CD4-positive, alpha-beta memory T cell (primary cell): ENCODE results near the gene EGR4. TPM values are rescaled to one million over a fixed set of nuclear protein-coding genes. Genes with fewer than 3 reads are reported as not detected.

Source experiments
- CTCF ChIA-PET: fragments of 350-600 bp; sonication (Branson Sonifier 250); formaldehyde crosslinking; loops from one replicate; lab custom pipeline; 2021; ENCODE audit warnings: inconsistent platforms; ENCODE audit not compliant: partially characterized antibody; lab: Charles Lee
- POLR2A ChIA-PET: fragments of 350-600 bp; sonication (Branson Sonifier 250); formaldehyde crosslinking; loops from one replicate; lab custom pipeline; 2021; ENCODE audit not compliant: partially characterized antibody; lab: Charles Lee
- DNase-seq, 5 donors: peaks; one replicate each; pipeline versions ENCODE4 v3.0.0 to v3.0.0-alpha.2; 2020 to 2022; ENCODE audit warnings: mixed read lengths in 1 of 5
- H3K27ac ChIP-seq: one replicate; pipeline ENCODE4 v1.7.0; 2013; ENCODE audit warnings: low read depth, low read length
- H3K27me3 ChIP-seq: 2 replicates; pipeline ENCODE4 v1.7.0; 2013; ENCODE audit warnings: mild to moderate bottlenecking, low read length, moderate library complexity; ENCODE audit not compliant: insufficient read depth
- H3K36me3 ChIP-seq: 2 replicates; pipeline ENCODE4 v1.7.0; 2013; ENCODE audit warnings: mild to moderate bottlenecking, low read length, moderate library complexity; ENCODE audit not compliant: insufficient read depth
- H3K4me1 ChIP-seq: 2 replicates; pipeline ENCODE4 v1.7.0; 2013; ENCODE audit warnings: mild to moderate bottlenecking, low read length, moderate library complexity; ENCODE audit not compliant: insufficient read depth
- H3K4me3 ChIP-seq, 2 donors: one replicate each; pipeline ENCODE4 v1.7.0; 2013; ENCODE audit warnings: low read length in 2 of 2, mild to moderate bottlenecking in 1 of 2
- H3K9me3 ChIP-seq, 2 donors: one replicate each; pipeline ENCODE4 v1.7.0; 2013; ENCODE audit warnings: low read length in 2 of 2, control low read depth in 1 of 2; ENCODE audit not compliant: control insufficient read depth in 1 of 2
- H3K27ac Mint-ChIP-seq, 7 donors: one replicate each; pipeline ENCODE4 v1.8.0; 2020 to 2021; ENCODE audit warnings: mixed read lengths in 7 of 7, mild to moderate bottlenecking in 6 of 7, inconsistent platforms in 3 of 7, moderate library complexity in 3 of 7
- H3K27me3 Mint-ChIP-seq, 2 donors: one replicate each; pipeline ENCODE4 v1.8.0; 2020 to 2021; ENCODE audit warnings: mixed read lengths in 2 of 2
- H3K36me3 Mint-ChIP-seq, 2 donors: one replicate each; pipeline ENCODE4 v1.8.0; 2020 to 2021; ENCODE audit warnings: mixed read lengths in 2 of 2, inconsistent platforms in 1 of 2, mild to moderate bottlenecking in 1 of 2
- H3K4me1 Mint-ChIP-seq, 4 donors: one replicate each; pipeline ENCODE4 v1.8.0; 2020 to 2021; ENCODE audit warnings: mixed read lengths in 4 of 4, mild to moderate bottlenecking in 1 of 4
- H3K4me3 Mint-ChIP-seq, 8 donors: one replicate each; pipeline ENCODE4 v1.8.0; 2020 to 2021; ENCODE audit warnings: mixed read lengths in 8 of 8, mild to moderate bottlenecking in 7 of 8, moderate library complexity in 6 of 8, inconsistent platforms in 3 of 8
- H3K9me3 Mint-ChIP-seq, 8 donors: one replicate each; pipeline ENCODE4 v1.8.0; 2020 to 2021; ENCODE audit warnings: mixed read lengths in 8 of 8, mild to moderate bottlenecking in 5 of 8, inconsistent platforms in 3 of 8, moderate library complexity in 1 of 8
- intact Hi-C: fragments of 100-400 bp; cut with micrococcal nuclease; formaldehyde crosslinking; loops from one replicate; pipeline ENCODE4 v1.15.1; 2023
- polyA plus RNA-seq, 2 donors: library from polyadenylated mRNA; unstranded; fragments of 300-500 nt; fragmentation: Illumina TruSeq; gene quantifications; one replicate each; pipeline ENCODE4 v1.2.3, GENCODE V29; 2021
- total RNA-seq, 2 experiments: library from RNA; stranded (reverse); gene quantifications; one replicate each; pipeline ENCODE4 v1.2.3, GENCODE V29; 2021

Gene EGR4
- total and polyA plus RNA-seq, 4 experiments from 2014 or later, result not detected

GRCh38 chr2:73324126-73324725 is 30.9 kb upstream of the EGR4 start:
- no peaks in the 10 kb centered on the region for H3K9me3 ChIP-seq
- ChIA-PET CTCF (no interaction called here), POLR2A (no interaction called here)
- Mint-ChIP-seq H3K27ac (no peak overlapping the region), H3K27me3 (peaks cover 27 to 32% of the 10 kb centered on the region in 2 donors), H3K4me1 (no peaks in the 10 kb centered on the region), H3K9me3 (peaks cover 0 to 3% (median 0%) of the 10 kb centered on the region in 8 donors), H3K36me3 (no peaks in the 10 kb centered on the region), H3K4me3 (no peak overlapping the region)
- H3K4me3 ChIP-seq, result no peak overlapping the region
- H3K27ac ChIP-seq, result no peak overlapping the region
- no peaks in the 10 kb centered on the region for H3K4me1 ChIP-seq
- H3K36me3 ChIP-seq, result no peaks in the 10 kb centered on the region
- intact Hi-C loops, result no loop called here
- H3K27me3 ChIP-seq, result peaks cover under 1% of the 10 kb centered on the region
- no peak for DNase-seq

DNA sequence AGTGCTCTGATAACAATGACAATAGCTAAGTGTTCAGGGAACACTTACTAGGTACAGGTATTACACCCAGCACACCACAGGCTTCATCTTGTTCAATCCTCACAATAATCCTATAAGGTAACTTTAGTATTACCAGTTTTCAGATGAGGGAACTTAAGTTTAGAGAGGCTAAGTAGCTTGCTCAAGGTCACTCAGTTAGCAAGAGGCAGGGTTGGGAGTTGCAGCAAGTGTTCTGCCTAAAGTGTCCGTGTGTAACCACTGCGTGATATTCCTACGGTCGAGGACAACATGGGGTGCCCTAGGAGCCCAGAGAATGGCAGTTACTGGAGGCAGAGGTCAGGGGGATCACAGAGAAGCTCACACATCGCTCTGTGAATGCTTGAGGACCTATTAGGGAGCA is 30.2 kb upstream of the EGR4 start:
- no peaks in the 10 kb centered on the region for H3K36me3 Mint-ChIP-seq
- DNase-seq, result no peak
- Histone ChIP-seq H3K4me1 (no peaks in the 10 kb centered on the region), H3K27me3 (no peaks in the 10 kb centered on the region), H3K9me3 (no peaks in the 10 kb centered on the region), H3K27ac (no peak overlapping the region), H3K36me3 (no peaks in the 10 kb centered on the region), H3K4me3 (no peak overlapping the region)
- no peak overlapping the region for H3K27ac Mint-ChIP-seq
- intact Hi-C loops, result no loop called here
- CTCF ChIA-PET, result no interaction called here
- H3K4me1 Mint-ChIP-seq, result no peaks in the 10 kb centered on the region
- no peak overlapping the region for H3K4me3 Mint-ChIP-seq
- H3K27me3 Mint-ChIP-seq, result peaks cover 27 to 28% of the 10 kb centered on the region in 2 donors
- peaks cover 0 to 3% (median 0%) of the 10 kb centered on the region in 8 donors for H3K9me3 Mint-ChIP-seq
- POLR2A ChIA-PET, result no interaction called here

- ChIA-PET CTCF (interaction anchor here (0.9 kb wide), 1 partner anchor 105 kb away, joined by 3 read pairs; no protein-coding TSS in a partner anchor), POLR2A (no interaction called here)
- no peaks in the 10 kb centered on the region for H3K4me1 ChIP-seq
- H3K27me3 ChIP-seq, result no peaks in the 10 kb centered on the region
- no peaks in the 10 kb centered on the region for H3K9me3 ChIP-seq
- Mint-ChIP-seq H3K27ac (no peak overlapping the region), H3K9me3 (peaks cover 0 to 10% (median 4%) of the 10 kb centered on the region in 8 donors), H3K36me3 (no peaks in the 10 kb centered on the region), H3K4me1 (no peaks in the 10 kb centered on the region), H3K27me3 (peaks cover 22 to 28% of the 10 kb centered on the region in 2 donors), H3K4me3 (no peak overlapping the region)
- H3K36me3 ChIP-seq, result no peaks in the 10 kb centered on the region
- no peak overlapping the region for H3K27ac ChIP-seq
- H3K4me3 ChIP-seq, result no peak overlapping the region
- intact Hi-C loops, result no loop called here
- no peak for DNase-seq
Measured at GRCh38 chr2:73314441-73314840, 21.1 kb upstream of the EGR4 start.

- DNase-seq, result no peak
- no peaks in the 10 kb centered on the region for H3K4me1 ChIP-seq
- intact Hi-C loops, result no loop called here
- Mint-ChIP-seq H3K4me3 (no peak overlapping the region), H3K27ac (no peak overlapping the region), H3K9me3 (peaks cover 0 to 10% (median 4%) of the 10 kb centered on the region in 8 donors), H3K27me3 (peaks cover 19 to 20% of the 10 kb centered on the region in 2 donors), H3K4me1 (no peaks in the 10 kb centered on the region), H3K36me3 (no peaks in the 10 kb centered on the region)
- H3K36me3 ChIP-seq, result no peaks in the 10 kb centered on the region
- no peaks in the 10 kb centered on the region for H3K27me3 ChIP-seq
- CTCF ChIA-PET, result interaction anchor here (0.6 to 1.7 kb wide), 3 partner anchors 18 to 609 kb away, joined by 4 read pairs; no protein-coding TSS in a partner anchor
- H3K27ac ChIP-seq, result no peak overlapping the region
- no peak overlapping the region for H3K4me3 ChIP-seq
- no peaks in the 10 kb centered on the region for H3K9me3 ChIP-seq
- POLR2A ChIA-PET, result no interaction called here
Measured at GRCh38 chr2:73307720-73308119, 14.4 kb upstream of the EGR4 start.

DNA sequence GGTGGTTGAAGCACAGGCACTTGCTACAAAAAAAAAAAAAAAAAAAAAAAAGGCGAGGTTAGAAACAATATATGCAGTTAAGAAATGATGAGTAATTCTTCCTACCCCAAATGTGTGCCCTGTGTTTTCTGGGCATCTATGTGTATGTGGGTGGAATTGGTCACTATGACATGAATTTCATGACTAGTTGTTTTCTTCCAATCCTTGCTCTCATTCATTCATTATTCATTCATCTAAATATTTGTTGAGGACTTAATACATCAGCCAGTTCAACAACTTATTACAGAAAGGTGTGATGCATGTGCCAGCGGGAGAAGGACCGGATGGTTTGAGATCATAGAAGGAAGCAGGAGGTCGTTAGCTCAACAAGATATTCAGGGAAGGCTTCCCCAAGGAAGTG is 8.3 kb upstream of the EGR4 start:
- Mint-ChIP-seq H3K36me3 (no peaks in the 10 kb centered on the region), H3K9me3 (no peaks in the 10 kb centered on the region), H3K4me1 (no peaks in the 10 kb centered on the region), H3K27ac (no peak overlapping the region), H3K4me3 (no peak overlapping the region), H3K27me3 (peaks cover 43 to 46% of the 10 kb centered on the region in 2 donors)
- Histone ChIP-seq H3K27me3 (peaks cover 3% of the 10 kb centered on the region), H3K27ac (no peak overlapping the region), H3K4me3 (no peak overlapping the region), H3K4me1 (no peaks in the 10 kb centered on the region), H3K36me3 (no peaks in the 10 kb centered on the region), H3K9me3 (no peaks in the 10 kb centered on the region)
- intact Hi-C loops, result no loop called here
- no peak for DNase-seq
- ChIA-PET CTCF (no interaction called here), POLR2A (no interaction called here)

DNA sequence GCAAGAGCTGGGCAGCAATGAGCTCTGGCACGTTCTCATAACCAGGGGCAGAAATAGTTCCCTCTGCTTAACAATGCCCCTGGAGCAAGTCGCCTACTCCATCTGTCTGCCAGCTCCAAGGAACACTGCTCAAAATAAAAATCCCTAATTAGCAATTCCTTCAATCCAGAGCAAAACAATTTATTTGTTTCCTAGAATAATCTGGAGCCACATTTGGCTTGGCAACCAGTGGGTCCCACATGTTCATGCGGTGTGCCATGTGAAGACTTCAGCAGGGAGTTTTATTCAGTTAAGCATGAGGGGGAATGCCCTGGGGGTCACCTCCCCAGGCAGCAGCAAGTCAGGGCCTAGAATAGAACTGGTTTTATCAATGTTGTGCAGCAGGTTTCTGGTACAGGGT is 7.6 kb upstream of the EGR4 start:
- Histone ChIP-seq H3K27ac (no peak overlapping the region), H3K4me1 (no peaks in the 10 kb centered on the region), H3K9me3 (no peaks in the 10 kb centered on the region), H3K27me3 (peaks cover 3% of the 10 kb centered on the region), H3K36me3 (no peaks in the 10 kb centered on the region), H3K4me3 (no peak overlapping the region)
- DNase-seq, result no peak
- no peaks in the 10 kb centered on the region for H3K36me3 Mint-ChIP-seq
- ChIA-PET POLR2A (no interaction called here), CTCF (interaction anchor here (1.1 kb wide), 1 partner anchor 11 kb away, joined by 3 read pairs; no protein-coding TSS in a partner anchor)
- no peaks in the 10 kb centered on the region for H3K4me1 Mint-ChIP-seq
- H3K27me3 Mint-ChIP-seq, result peaks cover 46 to 51% of the 10 kb centered on the region in 2 donors
- no peak overlapping the region for H3K4me3 Mint-ChIP-seq
- no peaks in the 10 kb centered on the region for H3K9me3 Mint-ChIP-seq
- H3K27ac Mint-ChIP-seq, result no peak overlapping the region
- intact Hi-C loops, result no loop called here

DNA sequence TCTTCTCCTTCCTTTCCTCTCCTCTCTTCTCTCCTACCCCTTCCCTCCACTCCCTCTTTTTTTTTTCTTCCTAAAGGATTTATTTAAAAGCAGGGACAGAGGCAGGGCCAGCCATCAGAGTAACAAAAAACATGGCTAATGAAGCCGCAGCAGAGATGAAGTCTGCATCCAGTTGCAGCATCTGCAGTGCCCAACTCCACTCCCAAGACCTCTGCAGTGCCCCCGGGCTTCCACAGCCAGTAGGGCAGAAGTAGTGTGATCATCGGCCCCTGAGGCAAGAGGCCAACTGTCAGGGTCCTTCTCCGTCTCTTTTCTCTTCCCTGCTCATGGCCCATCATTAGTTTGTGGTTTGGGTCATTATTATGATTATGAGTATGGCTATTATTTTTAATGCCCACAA is 4.2 kb upstream of the EGR4 start:
- peaks cover 11% of the 10 kb centered on the region for H3K4me1 ChIP-seq
- intact Hi-C loops, result no loop called here
- H3K4me3 Mint-ChIP-seq, result no peak overlapping the region
- peaks cover 21% of the 10 kb centered on the region for H3K27me3 ChIP-seq
- no peaks in the 10 kb centered on the region for H3K9me3 Mint-ChIP-seq
- H3K4me3 ChIP-seq, result no peak overlapping the region
- peaks cover 48 to 52% of the 10 kb centered on the region in 2 donors for H3K27me3 Mint-ChIP-seq
- CTCF ChIA-PET, result no interaction called here
- H3K36me3 Mint-ChIP-seq, result no peaks in the 10 kb centered on the region
- H3K27ac Mint-ChIP-seq, result no peak overlapping the region
- H3K36me3 ChIP-seq, result no peaks in the 10 kb centered on the region
- no peaks in the 10 kb centered on the region for H3K9me3 ChIP-seq
- POLR2A ChIA-PET, result no interaction called here
- no peak for DNase-seq
- peaks cover 0 to 5% (median 3%) of the 10 kb centered on the region in 4 donors for H3K4me1 Mint-ChIP-seq
- no peak overlapping the region for H3K27ac ChIP-seq
